Fibroblast of mammary gland (primary cell): ENCODE results near the gene DPH6.

Experiments used
- DNase-seq: peaks from one replicate; pipeline ENCODE4 v3.0.0-alpha.2; 2010; ENCODE audit warnings: low read depth
- H3K4me3 ChIP-seq: 2 replicates; pipeline ENCODE4 v1.5.1; 2011; ENCODE audit warnings: low read depth, mild to moderate bottlenecking, low read length, moderate library complexity; ENCODE audit not compliant: control insufficient read depth
- TF ChIP-seq, protein P1 (sequence below): conservative IDR thresholded peaks from 2 replicates; pipeline ENCODE4 v1.5.1; 2011; ENCODE audit warnings: low read depth, low read length, inconsistent platforms; ENCODE audit not compliant: control insufficient read depth, insufficient read depth

Gene DPH6

DNA sequence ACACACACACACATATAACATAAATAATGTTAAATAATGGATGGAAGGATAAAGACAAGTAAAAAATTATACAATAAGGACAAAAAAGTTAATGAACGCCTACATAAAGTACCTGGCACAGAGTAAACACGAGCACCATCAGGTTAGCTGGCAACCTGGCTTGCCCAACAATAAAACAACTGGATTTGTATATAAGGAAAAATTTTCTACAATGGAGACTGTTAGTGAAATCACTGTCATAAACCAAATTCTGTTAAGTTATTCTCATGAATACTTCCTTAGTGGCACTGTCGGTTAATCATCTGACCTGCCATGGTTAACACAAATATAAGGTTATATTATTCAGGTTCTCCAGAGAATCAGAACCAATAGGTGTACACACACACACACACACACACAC is 54.8 kb downstream of the DPH6 start:
- TF ChIP-seq, protein P1, sequence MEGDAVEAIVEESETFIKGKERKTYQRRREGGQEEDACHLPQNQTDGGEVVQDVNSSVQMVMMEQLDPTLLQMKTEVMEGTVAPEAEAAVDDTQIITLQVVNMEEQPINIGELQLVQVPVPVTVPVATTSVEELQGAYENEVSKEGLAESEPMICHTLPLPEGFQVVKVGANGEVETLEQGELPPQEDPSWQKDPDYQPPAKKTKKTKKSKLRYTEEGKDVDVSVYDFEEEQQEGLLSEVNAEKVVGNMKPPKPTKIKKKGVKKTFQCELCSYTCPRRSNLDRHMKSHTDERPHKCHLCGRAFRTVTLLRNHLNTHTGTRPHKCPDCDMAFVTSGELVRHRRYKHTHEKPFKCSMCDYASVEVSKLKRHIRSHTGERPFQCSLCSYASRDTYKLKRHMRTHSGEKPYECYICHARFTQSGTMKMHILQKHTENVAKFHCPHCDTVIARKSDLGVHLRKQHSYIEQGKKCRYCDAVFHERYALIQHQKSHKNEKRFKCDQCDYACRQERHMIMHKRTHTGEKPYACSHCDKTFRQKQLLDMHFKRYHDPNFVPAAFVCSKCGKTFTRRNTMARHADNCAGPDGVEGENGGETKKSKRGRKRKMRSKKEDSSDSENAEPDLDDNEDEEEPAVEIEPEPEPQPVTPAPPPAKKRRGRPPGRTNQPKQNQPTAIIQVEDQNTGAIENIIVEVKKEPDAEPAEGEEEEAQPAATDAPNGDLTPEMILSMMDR = no peak
- no peak for DNase-seq
- no peak overlapping the region for H3K4me3 ChIP-seq

DNA sequence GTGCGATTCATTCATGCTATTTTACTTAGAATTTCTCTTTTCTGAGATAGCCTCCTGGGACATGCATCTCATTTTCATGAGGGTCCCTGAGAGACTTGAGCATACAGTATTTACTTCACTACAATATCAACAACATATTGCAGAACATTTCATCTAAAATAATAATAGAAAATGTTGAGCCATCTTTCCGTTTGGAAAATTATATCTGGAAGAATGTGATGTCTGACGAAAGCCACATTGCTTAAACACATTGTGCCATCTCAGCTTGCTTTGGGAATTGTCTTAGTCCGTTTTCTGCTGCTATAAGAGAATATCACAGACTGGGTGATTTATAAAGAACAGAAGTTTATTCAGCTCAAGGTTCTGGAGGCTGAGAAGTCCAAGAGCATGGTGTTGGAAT is 55.5 kb downstream of the DPH6 start:
- TF ChIP-seq, protein P1 = no peak
- H3K4me3 ChIP-seq = no peak overlapping the region

DNA sequence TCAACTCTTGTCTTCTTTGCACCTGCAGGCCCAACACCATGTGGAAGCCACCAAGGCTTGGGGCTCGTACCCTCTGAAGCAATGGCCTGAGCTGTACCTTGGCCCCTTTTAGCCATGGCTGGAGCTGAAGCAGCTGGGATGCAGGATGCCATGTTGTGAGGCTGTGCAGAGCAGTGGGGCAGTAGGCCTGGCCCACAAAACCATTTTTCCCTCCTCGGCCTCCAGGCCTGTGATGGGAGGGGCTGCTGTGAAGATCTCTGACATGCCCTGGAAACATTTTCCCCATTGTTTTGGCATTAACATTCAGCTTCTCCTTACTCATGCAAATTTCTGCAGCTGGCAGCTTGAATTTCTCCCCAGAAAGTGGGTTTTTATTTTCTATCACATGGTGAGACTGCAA is 58.5 kb downstream of the DPH6 start:
- no peak overlapping the region for H3K4me3 ChIP-seq
- DNase-seq = no peak
- TF ChIP-seq, protein P1 = no peak

More for the DNA sequence above, 55.5 kb downstream of the DPH6 start:
- DNase-seq = no peak

DNA sequence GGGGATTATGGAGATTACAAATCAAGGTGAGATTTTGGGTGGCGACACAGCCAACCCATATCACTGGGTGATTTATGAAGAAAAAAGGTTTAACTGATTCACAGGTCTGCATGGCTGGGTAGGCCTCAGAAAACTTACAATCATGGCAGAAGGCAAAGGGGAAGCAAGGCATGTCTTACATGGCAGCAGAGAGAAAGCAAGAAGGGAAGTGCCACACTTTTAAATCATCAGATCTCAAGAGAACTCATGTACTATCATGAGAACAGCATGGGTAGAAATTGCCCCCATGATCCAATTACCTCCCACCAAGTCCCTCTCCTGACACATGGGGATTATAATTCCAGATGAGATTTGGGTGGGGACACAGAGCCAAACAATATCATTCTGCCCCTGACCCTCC is 59.7 kb downstream of the DPH6 start:
- TF ChIP-seq, protein P1 = no peak
- no peak for DNase-seq
- no peak overlapping the region for H3K4me3 ChIP-seq

DNA sequence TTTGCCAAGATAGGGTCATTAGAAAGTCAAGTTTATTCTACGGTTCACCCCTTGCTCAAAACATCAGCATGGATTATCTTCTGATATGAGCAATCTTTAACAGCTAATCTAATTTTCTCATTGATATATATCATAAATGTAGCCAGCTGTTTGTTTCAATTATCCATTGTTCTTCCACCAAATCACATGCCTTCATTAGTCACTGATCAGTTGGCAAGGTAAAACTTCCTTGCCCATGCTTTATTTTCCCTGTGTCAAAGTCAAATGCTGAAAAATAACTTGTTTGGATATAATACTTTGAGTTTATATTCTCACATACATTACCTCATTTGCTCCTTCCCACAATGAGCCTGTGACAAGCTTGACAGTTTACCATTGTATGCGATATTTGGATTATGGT is 60.6 kb downstream of the DPH6 start:
- TF ChIP-seq, protein P1 = no peak
- no peak for DNase-seq
- no peak overlapping the region for H3K4me3 ChIP-seq

DNA sequence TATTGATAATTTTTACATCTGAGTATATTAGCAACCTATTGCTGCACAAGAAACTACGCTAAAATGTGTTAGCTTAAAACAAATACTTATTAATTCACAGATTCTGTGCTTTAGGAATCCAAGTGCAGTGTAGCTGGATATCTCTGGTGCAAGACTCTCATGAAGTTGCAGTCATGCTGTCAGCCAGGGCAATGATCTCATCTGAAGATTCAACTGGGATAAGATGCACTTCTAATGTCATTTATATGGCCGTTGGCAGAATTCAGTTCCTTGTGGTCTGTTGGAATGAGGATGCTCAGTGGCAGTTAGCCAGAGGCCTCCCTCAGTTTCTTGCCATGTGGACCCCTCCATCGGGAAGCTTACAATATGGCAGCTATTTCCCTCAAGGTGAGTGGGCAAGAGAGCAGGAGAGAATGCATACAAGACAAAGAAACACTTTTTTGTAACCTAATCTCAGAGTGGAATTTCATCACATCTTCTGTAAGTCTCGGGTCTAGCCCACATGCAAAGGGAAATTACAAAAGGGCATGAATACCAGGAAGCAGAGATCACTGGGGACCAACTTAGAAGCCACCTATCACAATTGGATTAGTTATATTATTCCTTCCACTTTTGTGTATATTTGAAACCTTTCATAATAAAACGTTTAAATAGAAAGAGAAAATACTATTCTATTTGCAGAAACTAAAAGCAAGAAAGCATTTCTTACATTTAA is 61.6 kb downstream of the DPH6 start:
- no peak overlapping the region for H3K4me3 ChIP-seq
- DNase-seq = no peak
- TF ChIP-seq, protein P1 = no peak
